ENCODE data around the gene MYO6. TPM values are rescaled to one million over a fixed set of nuclear protein-coding genes. Genes with fewer than 3 reads are reported as not detected.

MYO6 gene
- total and polyA plus RNA-seq, 4 donors = 15.6 to 100 (median 51.7) TPM

GRCh38 chr6:75747152-75747992 lies 1.7 kb upstream of the MYO6 start:
- Histone ChIP-seq H3K4me1 (ENCODE audit: control insufficient read depth in 5 of 5, insufficient read depth in 5 of 5, low read length in 5 of 5) (peaks cover 0 to 5% (median 0%) of the 10 kb centered on the region in 5 donors), H3K9ac (ENCODE audit: insufficient read depth in 1 of 2, low read length in 2 of 2) (no peak overlapping the region), H3K9me3 (ENCODE audit: control insufficient read depth in 4 of 4, insufficient read depth in 3 of 4, low read length in 3 of 4) (no peaks in the 10 kb centered on the region), H3K4me3 (no peak overlapping the region), H3K27ac (ENCODE audit: low read depth in 1 of 2, low read length in 1 of 2) (no peak overlapping the region), H3K36me3 (ENCODE audit: control insufficient read depth in 4 of 4, insufficient read depth in 4 of 4, low read length in 4 of 4) (no peaks in the 10 kb centered on the region), H3K27me3 (ENCODE audit: control insufficient read depth in 3 of 3, insufficient read depth in 3 of 3, low read length in 2 of 3) (no peaks in the 10 kb centered on the region)
- ATAC-seq (ENCODE audit: insufficient read depth, low FRiP score) (no peak), DNase-seq (peak; percentile 34 to 70 (median 47))
- WGBS, 2 donors = 65 to 81% methylated on average over 9 of the region's 9 CpGs
- TF ChIP-seq CTCF (IDR thresholded peaks at IDR 0.05; ENCODE audit: control extremely low read depth, extremely low read depth) = no peak

GRCh38 chr6:75748003-75748742 lies 866 bp upstream of the MYO6 start:
- TF ChIP-seq CTCF (IDR thresholded peaks at IDR 0.05; ENCODE audit: control extremely low read depth, extremely low read depth) = no peak
- WGBS, 2 donors = 8 to 12% methylated on average over 17 of the region's 17 CpGs
- no peaks in the 10 kb centered on the region for H3K27me3 ChIP-seq (ENCODE audit: control insufficient read depth in 3 of 3, insufficient read depth in 3 of 3, low read length in 2 of 3)

GRCh38 chr6:75751443-75751842 lies 2.4 kb downstream of the MYO6 start:
- Histone ChIP-seq H3K4me1 (ENCODE audit: control insufficient read depth in 5 of 5, insufficient read depth in 5 of 5, low read length in 5 of 5) (peaks cover 0 to 5% (median 0%) of the 10 kb centered on the region in 5 donors), H3K9me3 (ENCODE audit: control insufficient read depth in 4 of 4, insufficient read depth in 3 of 4, low read length in 3 of 4) (no peaks in the 10 kb centered on the region), H3K36me3 (ENCODE audit: control insufficient read depth in 4 of 4, insufficient read depth in 4 of 4, low read length in 4 of 4) (no peaks in the 10 kb centered on the region), H3K9ac (ENCODE audit: insufficient read depth in 1 of 2, low read length in 2 of 2) (no peak overlapping the region), H3K27me3 (ENCODE audit: control insufficient read depth in 3 of 3, insufficient read depth in 3 of 3, low read length in 2 of 3) (no peaks in the 10 kb centered on the region), H3K27ac (ENCODE audit: low read depth in 1 of 2, low read length in 1 of 2) (no peak overlapping the region), H3K4me3 (no peak overlapping the region)
- DNase-seq (peak in 1 of 3 donors; percentile 12), ATAC-seq (ENCODE audit: insufficient read depth, low FRiP score) (no peak)
- no peak for TF ChIP-seq CTCF (IDR thresholded peaks at IDR 0.05; ENCODE audit: control extremely low read depth, extremely low read depth)
- 68 to 85% methylated on average over 2 of the region's 2 CpGs for WGBS, 2 donors

More at GRCh38 chr6:75748003-75748742, 866 bp upstream of the MYO6 start:
- peak overlapping the region; percentile 85 to 92 for H3K9ac ChIP-seq (ENCODE audit: insufficient read depth in 1 of 2, low read length in 2 of 2)
- H3K36me3 ChIP-seq (ENCODE audit: control insufficient read depth in 4 of 4, insufficient read depth in 4 of 4, low read length in 4 of 4) = no peaks in the 10 kb centered on the region
- no peaks in the 10 kb centered on the region for H3K9me3 ChIP-seq (ENCODE audit: control insufficient read depth in 4 of 4, insufficient read depth in 3 of 4, low read length in 3 of 4)
- peak overlapping the region; percentile 75 to 99 for H3K27ac ChIP-seq (ENCODE audit: low read depth in 1 of 2, low read length in 1 of 2)
- H3K4me3 ChIP-seq = peak overlapping the region; percentile 96
- peak; percentile 8 for ATAC-seq (ENCODE audit: insufficient read depth, low FRiP score)
- peak in 1 of 3 donors; percentile 26 for DNase-seq
- peaks cover 0 to 5% (median 0%) of the 10 kb centered on the region in 5 donors for H3K4me1 ChIP-seq (ENCODE audit: control insufficient read depth in 5 of 5, insufficient read depth in 5 of 5, low read length in 5 of 5)
